SK-N-SH (cell line): ENCODE results near the gene MCCD1. TPM values are rescaled to one million over a fixed set of nuclear protein-coding genes. Genes with fewer than 3 reads are reported as not detected.

Experiments
- CTCF ChIA-PET: fragments of 300-600, 350-600 bp; formaldehyde crosslinking; extraction: SDS; loops from one replicate; lab custom pipeline; 2021; lab: Yijun Ruan, JAX
- POLR2A ChIA-PET: fragments of 350-600 bp; sonication (Branson Sonifier 250); formaldehyde crosslinking; extraction: SDS; loops from one replicate; lab custom pipeline; 2020; ENCODE audit warnings: antibody characterized with exemption, inconsistent platforms; lab: Yijun Ruan, JAX
- DNase-seq: peaks from one replicate; pipeline ENCODE4 v3.0.0; 2012
- H2AFZ ChIP-seq: fragments of 200-600 bp; sonication (generic); 2 replicates; pipeline ENCODE4 v1.8.1; 2016; ENCODE audit warnings: antibody characterized with exemption, mild to moderate bottlenecking, low read depth
- H3F3A ChIP-seq: fragments of 200-600 bp; sonication (generic); replicated peaks from 2 replicates; pipeline ENCODE3; 2016; ENCODE audit warnings: antibody characterized with exemption, mild to moderate bottlenecking; ENCODE audit not compliant: insufficient read depth
- H3K27ac ChIP-seq, 2 experiments: fragments of 200-500 bp in 1 of 2; fragments of 200-600 bp in 1 of 2; sonication (Bioruptor generic) in 1 of 2; sonication (generic), shearing (Covaris generic) in 1 of 2; 2 replicates each; pipeline versions ENCODE4 v1.5.1 to v1.6.1; 2014 to 2016; ENCODE audit warnings: low read depth in 2 of 2, inconsistent platforms in 1 of 2, low read length in 1 of 2, mild to moderate bottlenecking in 1 of 2, mixed read lengths in 1 of 2
- H3K27me3 ChIP-seq: fragments of 200-600 bp; sonication (generic), shearing (Covaris generic); 2 replicates; pipeline ENCODE4 v1.6.1; 2016; ENCODE audit warnings: mixed run types; ENCODE audit not compliant: insufficient read depth
- H3K36me3 ChIP-seq, 2 experiments: fragments of 200-500 bp in 1 of 2; fragments of 200-600 bp in 1 of 2; sonication (Bioruptor generic) in 1 of 2; sonication (generic) in 1 of 2; replicated peaks in 1 of 2; 2 replicates each; pipeline versions ENCODE3 to v1.5.1; 2014 to 2016; ENCODE audit warnings: low read length in 1 of 2, mild to moderate bottlenecking in 1 of 2; ENCODE audit not compliant: insufficient read depth in 2 of 2, control insufficient read depth in 1 of 2
- H3K4me1 ChIP-seq, 2 experiments: fragments of 200-500 bp in 1 of 2; fragments of 200-600 bp in 1 of 2; sonication (Bioruptor generic) in 1 of 2; sonication (generic), shearing (Covaris generic) in 1 of 2; 2 replicates each; pipeline versions ENCODE4 v1.5.1 to v1.6.1; 2014 to 2016; ENCODE audit warnings: low read depth in 1 of 2, low read length in 1 of 2, mixed run types in 1 of 2; ENCODE audit not compliant: insufficient read depth in 2 of 2, control insufficient read depth in 1 of 2
- H3K4me2 ChIP-seq: fragments of 200-600 bp; sonication (generic), shearing (Covaris generic); 2 replicates; pipeline ENCODE4 v1.6.1; 2017; ENCODE audit warnings: mixed run types
- H3K4me3 ChIP-seq, 2 experiments: fragments of 200-500 bp in 1 of 2; fragments of 200-600 bp in 1 of 2; sonication (Bioruptor generic) in 1 of 2; sonication (generic), shearing (Covaris generic) in 1 of 2; 2 replicates each; pipeline versions ENCODE4 v1.5.1 to v1.8.1; 2014 to 2016; ENCODE audit warnings: low read depth in 2 of 2, inconsistent platforms in 1 of 2, low read length in 1 of 2, mild to moderate bottlenecking in 1 of 2, mixed read lengths in 1 of 2, moderate library complexity in 1 of 2
- H3K79me2 ChIP-seq: fragments of 200-600 bp; sonication (generic); 2 replicates; pipeline ENCODE4 v1.8.1; 2017; ENCODE audit warnings: mild to moderate bottlenecking; ENCODE audit not compliant: insufficient read depth
- H3K9ac ChIP-seq: fragments of 200-600 bp; sonication (generic); 2 replicates; pipeline ENCODE4 v1.6.1; 2017; ENCODE audit warnings: mixed run types
- H3K9me2 ChIP-seq: fragments of 200-600 bp; sonication (generic); 2 replicates; pipeline ENCODE4 v1.6.1; 2017; ENCODE audit warnings: mixed run types
- H3K9me3 ChIP-seq: fragments of 200-600 bp; sonication (generic); 2 replicates; pipeline ENCODE4 v1.6.1; 2017; ENCODE audit warnings: mixed run types, mild to moderate bottlenecking, moderate library complexity
- H4K20me1 ChIP-seq: fragments of 200-600 bp; sonication (generic); 2 replicates; pipeline ENCODE4 v1.6.1; 2017; ENCODE audit warnings: mild to moderate bottlenecking, mixed run types; ENCODE audit not compliant: insufficient read depth
- FOXJ3 ChIP-seq: sonication (generic); formaldehyde crosslinking; IDR thresholded peaks from 2 replicates; pipeline ENCODE4 v1.5.1; 2020; ENCODE audit warnings: mild to moderate bottlenecking, missing genetic modification reagents
- GABPA ChIP-seq: IDR thresholded peaks from 2 replicates; pipeline ENCODE4 v1.4.0; 2012; ENCODE audit warnings: low read depth, mild to moderate bottlenecking
- RAD21 ChIP-seq: IDR thresholded peaks from 2 replicates; pipeline ENCODE4 v1.6.1; 2012; ENCODE audit warnings: mild to moderate bottlenecking, low read length
- RCOR1 ChIP-seq: fragments of 150-350 bp; IDR thresholded peaks from 2 replicates; pipeline ENCODE4 v1.6.1; 2017; ENCODE audit warnings: antibody characterized with exemption, low read length
- REST ChIP-seq: IDR thresholded peaks from 2 replicates; pipeline ENCODE4 v1.6.1; 2012; ENCODE audit warnings: mild to moderate bottlenecking, low read depth, low read length, moderate library complexity
- TAF1 ChIP-seq: IDR thresholded peaks from 2 replicates; pipeline ENCODE4 v1.6.1; 2012; ENCODE audit warnings: low read depth, mild to moderate bottlenecking, low read length, moderate library complexity, borderline replicate concordance
- TCF12 ChIP-seq: IDR thresholded peaks from 2 replicates; pipeline ENCODE4 v1.4.0; 2012
- USF2 ChIP-seq: fragments of 150-350 bp; IDR thresholded peaks from 2 replicates; pipeline ENCODE4 v1.6.1; 2017; ENCODE audit warnings: antibody characterized with exemption, low read length, low read depth, borderline replicate concordance
- YY1 ChIP-seq: IDR thresholded peaks from 2 replicates; pipeline ENCODE4 v1.4.0; 2012; ENCODE audit warnings: low read depth, mild to moderate bottlenecking
- WGBS: methylation state at CpG from one replicate; pipeline ENCODE4 v1.1.6; 2017; ENCODE audit warnings: low lambda C conversion rate; 5-methylcytosine and 5-hydroxymethylcytosine counted together
- polyA plus RNA-seq, 3 experiments: library from polyadenylated mRNA; depleted of rRNA; stranded (reverse); fragments of >200 nt; gene quantifications; 2 replicates each; pipeline ENCODE4 v1.2.3, GENCODE V29; 2012
- TF ChIP-seq, protein P1 (sequence below): fragments of 200-600 bp; sonication (generic); IDR thresholded peaks from 2 replicates; pipeline ENCODE4 v1.6.1; 2017; ENCODE audit warnings: antibody characterized with exemption, mild to moderate bottlenecking, moderate library complexity
- TF ChIP-seq, protein P2 (sequence below): IDR thresholded peaks from 2 replicates; pipeline ENCODE4 v1.4.0; 2012; ENCODE audit warnings: low read depth, borderline replicate concordance
- TF ChIP-seq, protein P3 (sequence below): IDR thresholded peaks from 2 replicates; pipeline ENCODE4; 2012

MCCD1 gene
- polyA plus RNA-seq, 1 of the 3 experiments (the other 2 are of a cell fraction): not detected

DNA sequence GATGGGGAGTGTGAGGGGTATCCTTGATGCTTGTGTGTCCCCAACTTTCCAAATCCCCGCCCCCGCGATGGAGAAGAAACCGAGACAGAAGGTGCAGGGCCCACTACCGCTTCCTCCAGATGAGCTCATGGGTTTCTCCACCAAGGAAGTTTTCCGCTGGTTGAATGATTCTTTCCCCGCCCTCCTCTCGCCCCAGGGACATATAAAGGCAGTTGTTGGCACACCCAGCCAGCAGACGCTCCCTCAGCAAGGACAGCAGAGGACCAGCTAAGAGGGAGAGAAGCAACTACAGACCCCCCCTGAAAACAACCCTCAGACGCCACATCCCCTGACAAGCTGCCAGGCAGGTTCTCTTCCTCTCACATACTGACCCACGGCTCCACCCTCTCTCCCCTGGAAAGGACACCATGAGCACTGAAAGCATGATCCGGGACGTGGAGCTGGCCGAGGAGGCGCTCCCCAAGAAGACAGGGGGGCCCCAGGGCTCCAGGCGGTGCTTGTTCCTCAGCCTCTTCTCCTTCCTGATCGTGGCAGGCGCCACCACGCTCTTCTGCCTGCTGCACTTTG lies 46.7 kb downstream of the MCCD1 start, which contains the start of gene TNF (continued):
- TF ChIP-seq REST: no peak

GRCh38 chr6:31575952-31576685 lies 47.4 kb downstream of the MCCD1 start:
- H3K9me3 ChIP-seq: no peaks in the 10 kb centered on the region; the same call in 1 of the 2 replicates
- TF ChIP-seq FOXJ3 (CRISPR knock-in tag): no peak
- no peak for TF ChIP-seq YY1
- TF ChIP-seq, all 33 proteins: peak for 0
- no peak overlapping the region for H3K4me2 ChIP-seq
- H3K9me2 ChIP-seq: no peaks in the 10 kb centered on the region
- no peaks in the 10 kb centered on the region for H3K36me3 ChIP-seq
- no peak overlapping the region for H3K4me3 ChIP-seq
- H3K27ac ChIP-seq: no peak overlapping the region
- H3K27me3 ChIP-seq: no peaks in the 10 kb centered on the region
- 71% methylated on average over 8 of the region's 8 CpGs for WGBS
- H3F3A ChIP-seq: no peaks in the 10 kb centered on the region
- no peaks in the 10 kb centered on the region for H4K20me1 ChIP-seq
- no peak overlapping the region for H3K9ac ChIP-seq
- ChIA-PET CTCF (interaction anchor here (1.2 to 17.6 kb wide), 4 partner anchors 9 to 127 kb away, joined by 3 to 312 read pairs (median 14); partner anchors contain the start of genes ABHD16A, ATP6V1G2 and NFKBIL1), POLR2A (no interaction called here)
- H3K79me2 ChIP-seq: no peaks in the 10 kb centered on the region
- no peak for DNase-seq
- peaks cover 0 to 5% of the 10 kb centered on the region in 2 experiments; a peak in 1 of 4 replicates for H3K4me1 ChIP-seq
- H2AFZ ChIP-seq: no peak overlapping the region

GRCh38 chr6:31576897-31577578 lies 48.3 kb downstream of the MCCD1 start:
- Histone ChIP-seq H4K20me1 (no peaks in the 10 kb centered on the region), H3K4me3 (no peak overlapping the region), H3K9ac (no peak overlapping the region), H3K79me2 (no peaks in the 10 kb centered on the region), H3F3A (no peaks in the 10 kb centered on the region), H3K36me3 (no peaks in the 10 kb centered on the region), H3K27ac (no peak overlapping the region), H3K4me1 (peaks cover 0 to 11% of the 10 kb centered on the region in 2 experiments; a peak in 1 of 4 replicates), H2AFZ (no peak overlapping the region), H3K9me3 (no peaks in the 10 kb centered on the region; the same call in 1 of the 2 replicates), H3K9me2 (no peaks in the 10 kb centered on the region), H3K4me2 (no peak overlapping the region), H3K27me3 (no peaks in the 10 kb centered on the region)
- ChIA-PET CTCF (interaction anchor here (1.4 to 17.6 kb wide), 4 partner anchors 12 to 126 kb away, joined by 3 to 312 read pairs (median 18); partner anchors contain the start of genes ABHD16A, ATP6V1G2 and NFKBIL1), POLR2A (interaction anchor here (0.6 kb wide), 1 partner anchor 24 kb away, joined by 3 read pairs; no protein-coding TSS in a partner anchor)
- 81% methylated on average over 11 of the region's 19 CpGs for WGBS
- DNase-seq: no peak
- TF ChIP-seq USF2 (no peak), RCOR1 (no peak), RAD21 (no peak), TCF12 (no peak), GABPA (no peak), TAF1 (no peak)
- TF ChIP-seq, protein P1, sequence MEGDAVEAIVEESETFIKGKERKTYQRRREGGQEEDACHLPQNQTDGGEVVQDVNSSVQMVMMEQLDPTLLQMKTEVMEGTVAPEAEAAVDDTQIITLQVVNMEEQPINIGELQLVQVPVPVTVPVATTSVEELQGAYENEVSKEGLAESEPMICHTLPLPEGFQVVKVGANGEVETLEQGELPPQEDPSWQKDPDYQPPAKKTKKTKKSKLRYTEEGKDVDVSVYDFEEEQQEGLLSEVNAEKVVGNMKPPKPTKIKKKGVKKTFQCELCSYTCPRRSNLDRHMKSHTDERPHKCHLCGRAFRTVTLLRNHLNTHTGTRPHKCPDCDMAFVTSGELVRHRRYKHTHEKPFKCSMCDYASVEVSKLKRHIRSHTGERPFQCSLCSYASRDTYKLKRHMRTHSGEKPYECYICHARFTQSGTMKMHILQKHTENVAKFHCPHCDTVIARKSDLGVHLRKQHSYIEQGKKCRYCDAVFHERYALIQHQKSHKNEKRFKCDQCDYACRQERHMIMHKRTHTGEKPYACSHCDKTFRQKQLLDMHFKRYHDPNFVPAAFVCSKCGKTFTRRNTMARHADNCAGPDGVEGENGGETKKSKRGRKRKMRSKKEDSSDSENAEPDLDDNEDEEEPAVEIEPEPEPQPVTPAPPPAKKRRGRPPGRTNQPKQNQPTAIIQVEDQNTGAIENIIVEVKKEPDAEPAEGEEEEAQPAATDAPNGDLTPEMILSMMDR: no peak
- TF ChIP-seq, protein P2, sequence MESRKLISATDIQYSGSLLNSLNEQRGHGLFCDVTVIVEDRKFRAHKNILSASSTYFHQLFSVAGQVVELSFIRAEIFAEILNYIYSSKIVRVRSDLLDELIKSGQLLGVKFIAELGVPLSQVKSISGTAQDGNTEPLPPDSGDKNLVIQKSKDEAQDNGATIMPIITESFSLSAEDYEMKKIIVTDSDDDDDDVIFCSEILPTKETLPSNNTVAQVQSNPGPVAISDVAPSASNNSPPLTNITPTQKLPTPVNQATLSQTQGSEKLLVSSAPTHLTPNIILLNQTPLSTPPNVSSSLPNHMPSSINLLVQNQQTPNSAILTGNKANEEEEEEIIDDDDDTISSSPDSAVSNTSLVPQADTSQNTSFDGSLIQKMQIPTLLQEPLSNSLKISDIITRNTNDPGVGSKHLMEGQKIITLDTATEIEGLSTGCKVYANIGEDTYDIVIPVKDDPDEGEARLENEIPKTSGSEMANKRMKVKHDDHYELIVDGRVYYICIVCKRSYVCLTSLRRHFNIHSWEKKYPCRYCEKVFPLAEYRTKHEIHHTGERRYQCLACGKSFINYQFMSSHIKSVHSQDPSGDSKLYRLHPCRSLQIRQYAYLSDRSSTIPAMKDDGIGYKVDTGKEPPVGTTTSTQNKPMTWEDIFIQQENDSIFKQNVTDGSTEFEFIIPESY: no peak
- TF ChIP-seq, protein P3, sequence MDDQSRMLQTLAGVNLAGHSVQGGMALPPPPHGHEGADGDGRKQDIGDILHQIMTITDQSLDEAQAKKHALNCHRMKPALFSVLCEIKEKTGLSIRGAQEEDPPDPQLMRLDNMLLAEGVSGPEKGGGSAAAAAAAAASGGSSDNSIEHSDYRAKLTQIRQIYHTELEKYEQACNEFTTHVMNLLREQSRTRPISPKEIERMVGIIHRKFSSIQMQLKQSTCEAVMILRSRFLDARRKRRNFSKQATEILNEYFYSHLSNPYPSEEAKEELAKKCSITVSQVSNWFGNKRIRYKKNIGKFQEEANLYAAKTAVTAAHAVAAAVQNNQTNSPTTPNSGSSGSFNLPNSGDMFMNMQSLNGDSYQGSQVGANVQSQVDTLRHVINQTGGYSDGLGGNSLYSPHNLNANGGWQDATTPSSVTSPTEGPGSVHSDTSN: no peak
